GM18520 (cell line): Measurements from ENCODE around the gene DAB2.
"Not testable (repeated sequence)": the region's sequence is repeated elsewhere in the genome, so short reads cannot be mapped to it uniquely, and the experiment has no call there.

Experiments
- ATAC-seq: cut with Tn5 transposase; IDR thresholded peaks from one replicate; pipeline ENCODE4 v1.9.1; 2021; ENCODE audit not compliant: unreplicated experiment

DAB2 gene

DNA sequence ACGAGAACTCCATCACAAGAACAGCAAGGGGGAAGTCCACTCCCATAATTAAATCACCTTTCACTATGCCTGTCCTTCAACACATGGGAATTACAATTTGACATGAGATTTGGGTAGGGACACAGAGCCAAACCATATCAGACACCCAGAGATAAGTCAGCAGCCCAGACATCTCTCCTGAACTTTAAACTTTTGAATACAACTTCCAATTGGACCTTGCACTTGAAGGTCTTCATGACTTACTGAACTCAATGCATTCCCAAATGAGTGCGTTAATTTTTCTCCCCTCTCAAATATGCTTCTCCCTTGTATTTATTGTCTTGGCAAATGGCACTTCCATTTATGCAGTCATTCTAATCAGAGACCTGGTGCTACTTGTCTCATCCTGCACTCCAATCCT, 72.6 kb downstream of the DAB2 start:
- ATAC-seq = no peak

DNA sequence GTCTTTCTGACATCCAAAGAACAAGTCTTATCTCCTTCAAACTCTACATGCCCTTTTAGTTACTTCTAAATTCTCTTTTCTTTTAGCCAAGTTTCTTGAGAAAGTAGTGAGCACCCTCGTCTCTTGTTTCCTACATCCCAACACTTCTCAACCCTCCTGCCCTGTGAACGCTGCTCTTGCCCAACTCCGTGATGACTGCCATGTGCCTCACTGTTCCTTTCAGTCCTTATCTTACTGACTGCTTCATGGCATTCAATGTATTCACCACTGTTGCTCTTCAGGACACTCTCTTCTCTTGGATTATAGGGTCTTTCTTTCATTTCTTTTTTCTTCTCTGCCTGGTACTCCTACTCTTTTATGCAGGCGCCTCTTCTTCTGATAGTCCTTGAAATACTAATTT, 75.3 kb downstream of the DAB2 start:
- no peak for ATAC-seq

DNA sequence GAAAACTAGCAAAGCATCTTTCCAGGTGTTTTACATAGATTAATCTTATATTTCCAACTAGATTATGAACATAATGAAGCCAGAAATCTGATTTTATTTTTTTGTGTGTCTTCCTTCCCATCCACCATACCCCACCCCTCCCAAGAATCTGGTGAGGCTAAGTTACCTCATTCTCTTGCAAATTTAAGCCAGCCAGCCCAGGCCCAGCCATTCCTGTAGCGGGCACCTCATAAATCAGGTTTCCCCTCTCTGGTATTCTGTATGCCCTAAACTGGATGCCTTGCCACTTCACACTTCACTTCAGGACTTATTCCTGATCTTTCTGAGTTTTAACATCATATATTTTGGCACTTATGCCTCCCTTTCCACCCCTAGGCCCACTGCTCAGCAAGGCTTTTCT, 82.3 kb downstream of the DAB2 start:
- ATAC-seq = no peak

DNA sequence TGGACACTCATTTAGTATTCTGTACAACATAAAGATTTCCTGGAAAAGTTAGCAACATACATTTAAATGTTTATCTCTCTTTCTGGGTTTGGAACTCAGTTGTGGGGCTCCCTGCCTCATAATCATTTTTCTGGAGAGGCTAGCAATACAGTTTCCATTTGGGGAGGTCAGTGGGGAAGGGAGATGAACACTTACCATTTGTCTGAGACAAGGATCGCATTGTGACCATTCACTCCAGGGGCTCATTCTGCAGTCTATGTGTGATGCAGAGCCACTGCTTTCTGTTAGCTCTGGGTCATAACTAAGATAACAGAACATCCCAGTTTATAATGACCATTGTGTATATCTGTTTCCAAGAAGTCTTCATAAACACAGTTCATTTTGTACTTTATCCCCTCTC, 82.9 kb downstream of the DAB2 start:
- ATAC-seq = no peak

DNA sequence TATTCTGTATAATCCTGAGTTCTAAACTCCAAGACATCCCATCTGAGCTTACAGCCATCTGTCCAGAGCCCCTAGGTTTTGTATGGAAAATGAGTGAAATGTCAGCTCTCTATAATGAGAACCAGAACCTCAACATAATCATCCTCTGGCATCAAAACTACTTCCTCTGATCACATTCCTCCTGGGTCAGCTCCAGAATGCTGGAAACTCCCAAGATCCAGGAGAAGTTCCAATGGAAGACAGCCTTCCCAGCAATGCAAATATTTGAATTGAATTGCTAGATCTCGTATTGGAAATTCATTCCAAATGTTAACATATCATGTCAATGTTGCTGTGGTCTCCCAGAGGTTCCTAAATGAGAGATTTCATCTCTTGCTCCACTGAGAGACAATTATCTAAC, 84.3 kb downstream of the DAB2 start:
- no peak for ATAC-seq

DNA sequence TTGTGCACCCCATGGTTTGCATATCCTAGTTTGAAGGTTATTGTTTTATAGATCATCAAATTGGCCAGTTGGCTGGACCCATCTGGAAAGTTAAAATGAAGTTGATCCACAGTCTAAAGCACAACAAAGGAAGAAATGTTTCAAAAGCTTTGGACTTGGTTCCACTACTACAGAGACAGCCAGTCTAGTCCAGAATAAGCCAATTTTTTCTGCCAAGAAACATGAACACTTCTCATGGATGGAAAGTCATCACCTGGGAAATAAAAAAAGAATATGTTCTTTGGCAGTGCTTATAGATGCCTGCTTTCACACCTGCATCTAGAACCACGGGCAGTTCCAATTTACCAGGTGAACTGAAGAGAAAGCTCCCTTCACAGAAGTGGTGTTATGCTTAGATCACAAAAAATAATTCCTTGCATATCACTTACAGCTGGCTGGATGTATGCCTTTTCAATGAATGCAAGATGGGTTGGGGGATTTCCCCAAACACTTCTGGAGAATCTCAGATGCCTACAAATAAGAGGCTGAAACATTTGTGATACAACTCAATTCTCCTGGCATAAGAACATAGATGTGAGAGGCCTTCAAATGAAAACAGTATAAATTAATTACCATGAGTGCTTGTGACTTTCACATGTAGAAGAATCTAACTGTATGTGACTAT, 87.4 kb downstream of the DAB2 start:
- no peak for ATAC-seq

DNA sequence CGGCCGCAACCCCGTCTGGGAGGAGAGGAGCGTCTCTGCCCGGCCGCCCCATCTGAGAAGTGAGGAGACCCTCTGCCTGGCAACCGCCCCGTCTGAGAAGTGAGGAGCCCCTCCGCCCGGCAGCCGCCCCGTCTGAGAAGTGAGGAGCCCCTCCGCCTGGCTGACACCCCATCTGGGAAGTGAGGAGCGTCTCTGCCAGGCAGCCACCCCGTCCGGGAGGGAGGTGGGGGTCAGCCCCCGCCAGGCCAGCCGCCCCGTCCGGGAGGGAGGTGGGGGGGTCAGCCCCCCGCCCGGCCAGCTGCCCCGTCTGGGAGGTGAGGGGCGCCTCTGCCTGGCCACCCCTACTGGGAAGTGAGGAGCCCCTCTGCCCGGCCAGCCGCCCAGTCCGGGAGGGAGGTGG, 90.5 kb downstream of the DAB2 start:
- ATAC-seq = not testable (repeated sequence)

DNA sequence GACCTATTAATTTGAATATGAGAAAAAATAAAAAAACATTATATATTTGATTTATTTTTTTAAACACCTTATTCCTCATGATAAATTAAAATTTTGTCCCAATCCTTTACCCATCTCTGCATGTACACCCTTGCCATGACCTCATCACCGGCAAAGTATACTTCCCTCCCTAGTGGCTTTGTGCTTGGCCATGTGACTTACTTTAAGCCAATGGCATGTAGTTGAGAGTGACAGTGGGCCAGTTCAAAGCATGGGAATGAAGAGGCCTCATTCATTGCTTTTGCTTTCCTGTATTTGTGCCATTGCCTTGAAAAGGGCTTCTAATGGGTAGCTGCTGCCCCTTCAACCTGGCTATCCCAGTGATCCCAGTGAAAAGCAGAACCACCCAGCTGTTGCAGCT, 91.7 kb downstream of the DAB2 start:
- no peak for ATAC-seq

DNA sequence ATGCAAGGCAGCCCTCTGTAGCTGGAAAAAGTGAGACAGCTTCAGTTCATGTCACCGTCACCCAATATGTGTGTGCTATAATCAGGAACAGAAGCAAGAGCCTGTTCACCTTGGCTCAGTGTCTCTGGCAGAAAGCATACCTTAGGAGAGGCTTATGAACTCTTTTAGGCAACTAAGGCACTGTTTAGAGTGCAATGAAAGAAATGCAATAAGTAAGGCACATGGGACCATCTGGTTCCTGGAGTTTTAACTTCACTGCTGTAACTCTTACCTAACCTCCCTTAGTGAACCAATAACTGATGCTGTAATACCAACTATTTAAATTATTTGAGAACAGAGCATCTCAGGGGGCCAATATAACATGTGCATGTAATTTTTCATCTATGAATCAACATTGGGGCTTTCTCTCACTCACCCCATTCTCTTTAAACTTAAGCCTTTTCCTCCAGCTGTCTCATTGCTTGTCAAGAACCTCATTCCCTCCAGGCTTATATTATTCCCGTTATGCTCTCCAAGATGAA, 92.9 kb downstream of the DAB2 start:
- no peak for ATAC-seq

DNA sequence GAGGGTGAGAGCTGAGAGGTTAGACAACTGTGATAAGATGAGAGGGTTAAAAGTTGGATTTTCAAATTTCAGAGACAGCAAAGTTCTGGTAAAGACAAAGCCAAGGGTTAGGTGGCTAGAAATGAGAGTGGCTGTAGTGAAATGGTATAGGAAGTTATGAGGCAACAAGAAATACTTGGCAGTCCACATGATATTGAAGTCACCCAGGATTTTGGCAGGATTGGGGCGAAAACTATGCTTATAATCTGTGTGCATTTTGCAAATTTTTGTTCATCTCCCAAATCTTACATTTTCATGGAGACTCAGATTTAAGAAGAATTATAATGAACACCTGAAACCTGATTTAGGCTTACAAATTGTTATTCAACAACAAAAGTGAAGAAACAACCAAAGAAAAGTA, 96.0 kb downstream of the DAB2 start:
- ATAC-seq = no peak

DNA sequence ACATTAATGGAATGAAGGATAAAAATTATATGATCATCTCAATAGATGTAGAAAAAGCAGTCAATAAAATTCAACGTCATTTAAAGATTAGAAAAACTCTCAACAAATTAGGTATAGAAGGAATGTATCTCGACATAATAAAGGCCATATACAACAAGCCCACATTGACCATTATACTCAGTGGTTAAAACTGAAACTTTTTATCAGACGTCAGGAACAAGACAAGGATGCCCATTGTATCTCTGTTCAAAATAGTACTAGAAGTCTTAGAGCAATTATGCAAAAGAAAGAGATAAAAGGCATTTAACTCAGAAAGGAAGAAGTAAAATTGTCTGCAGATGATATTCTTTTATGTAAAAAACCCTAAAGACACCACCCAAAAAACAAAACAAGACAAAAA, 101.2 kb downstream of the DAB2 start:
- ATAC-seq = no peak
